Measurements from ENCODE around the gene KLF8. TPM values are rescaled to one million over a fixed set of nuclear protein-coding genes. Genes with fewer than 3 reads are reported as not detected.

Gene KLF8
- total RNA-seq, 2 donors from 2014 or later, result 2.3 to 2.8 TPM

DNA sequence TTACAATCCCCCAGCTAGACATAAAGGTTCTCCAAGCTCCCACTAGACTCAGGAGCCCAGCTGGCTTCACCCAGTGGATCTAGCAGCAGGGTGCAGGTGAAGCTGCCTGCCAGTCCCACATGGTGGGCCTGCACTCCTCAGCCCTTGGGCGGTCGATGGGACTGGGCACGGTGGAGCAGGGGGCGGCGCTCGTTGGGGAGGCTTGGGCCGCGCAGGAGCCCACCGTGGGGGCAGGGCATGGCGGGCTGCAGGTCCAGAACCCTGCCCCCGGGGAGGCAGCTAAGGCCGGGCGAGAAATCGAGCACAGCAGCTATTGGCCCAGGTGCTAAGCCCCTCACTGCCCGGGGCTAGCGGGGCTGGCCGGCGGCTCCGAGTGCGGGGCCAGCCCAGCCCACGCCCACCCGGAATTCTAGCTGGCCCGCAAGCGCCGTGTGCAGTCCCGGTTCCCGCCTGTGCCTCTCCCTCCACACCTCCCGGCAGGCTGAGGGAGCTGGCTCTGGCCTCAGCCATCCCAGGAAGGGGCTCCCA is 9.6 kb upstream of the KLF8 start:
- Histone ChIP-seq H3K27me3 (no peaks in the 10 kb centered on the region), H3K9me3 (no peaks in the 10 kb centered on the region), H3K4me3 (no peak overlapping the region), H3K9ac (ENCODE audit: low read depth in 2 of 2, low read length in 2 of 2) (no peak overlapping the region), H3K36me3 (no peaks in the 10 kb centered on the region), H3K4me1 (no peaks in the 10 kb centered on the region), H3K27ac (no peak overlapping the region)
- TF ChIP-seq CTCF (IDR thresholded peaks at IDR 0.05), result no peak
- no peak for DNase-seq
- intact Hi-C loops (cut with DNase I), result no loop called here

DNA sequence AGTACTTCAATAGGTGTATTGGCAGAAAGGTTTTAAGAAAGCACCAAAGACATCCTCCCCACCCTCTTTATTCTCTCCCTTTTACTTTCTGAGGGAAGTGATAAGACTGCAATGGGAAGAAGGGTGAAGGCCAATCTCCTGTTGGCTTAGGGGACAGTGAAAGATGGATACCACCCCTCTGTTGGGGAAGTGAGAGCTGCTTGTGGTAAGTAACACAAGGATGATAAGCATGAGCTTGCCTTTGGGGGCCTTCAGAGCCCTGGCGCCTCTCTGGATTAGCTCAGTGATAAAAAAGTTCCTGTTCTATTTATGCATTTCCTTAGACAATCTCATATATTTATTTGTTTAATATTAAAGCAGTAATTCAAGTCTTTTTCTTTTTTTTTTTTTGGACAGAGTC is 5.2 kb upstream of the KLF8 start:
- DNase-seq, result no peak
- intact Hi-C loops (cut with DNase I), result no loop called here
- H3K27me3 ChIP-seq, result no peaks in the 10 kb centered on the region
- no peak for TF ChIP-seq CTCF (IDR thresholded peaks at IDR 0.05)
- H3K4me3 ChIP-seq, result no peak overlapping the region
- H3K27ac ChIP-seq, result no peak overlapping the region
- no peaks in the 10 kb centered on the region for H3K4me1 ChIP-seq
- no peaks in the 10 kb centered on the region for H3K36me3 ChIP-seq
- H3K9ac ChIP-seq (ENCODE audit: low read depth in 2 of 2, low read length in 2 of 2), result no peak overlapping the region
- H3K9me3 ChIP-seq, result no peaks in the 10 kb centered on the region

- no peak for TF ChIP-seq CTCF (IDR thresholded peaks at IDR 0.05)
- intact Hi-C loops (cut with DNase I), result no loop called here
- no peak overlapping the region for H3K27ac ChIP-seq
- H3K4me1 ChIP-seq, result no peaks in the 10 kb centered on the region
- no peaks in the 10 kb centered on the region for H3K36me3 ChIP-seq
- peak; percentile 64 for DNase-seq
- H3K27me3 ChIP-seq, result no peaks in the 10 kb centered on the region
- H3K4me3 ChIP-seq, result no peak overlapping the region
- no peak overlapping the region for H3K9ac ChIP-seq (ENCODE audit: low read depth in 2 of 2, low read length in 2 of 2)
- no peaks in the 10 kb centered on the region for H3K9me3 ChIP-seq
Measured at GRCh38 chrX:56228914-56229313, 3.2 kb upstream of the KLF8 start.

GRCh38 chrX:56231537-56232090 is 542 bp upstream of the KLF8 start:
- Histone ChIP-seq H3K36me3 (no peaks in the 10 kb centered on the region), H3K4me1 (no peaks in the 10 kb centered on the region), H3K9me3 (no peaks in the 10 kb centered on the region), H3K27me3 (no peaks in the 10 kb centered on the region), H3K4me3 (no peak overlapping the region), H3K27ac (no peak overlapping the region), H3K9ac (ENCODE audit: low read depth in 2 of 2, low read length in 2 of 2) (no peak overlapping the region)
- DNase-seq, result peak; percentile 17
- TF ChIP-seq CTCF (IDR thresholded peaks at IDR 0.05), result no peak
- intact Hi-C loops (cut with DNase I), result no loop called here

GRCh38 chrX:56233100-56233499 is 944 bp downstream of the KLF8 start:
- Histone ChIP-seq H3K4me3 (peak overlapping the region; percentile 26), H3K9me3 (no peaks in the 10 kb centered on the region), H3K4me1 (no peaks in the 10 kb centered on the region), H3K9ac (ENCODE audit: low read depth in 2 of 2, low read length in 2 of 2) (peak overlapping the region; percentile 9 to 46), H3K36me3 (no peaks in the 10 kb centered on the region), H3K27ac (peak overlapping the region; percentile 2), H3K27me3 (no peaks in the 10 kb centered on the region)
- TF ChIP-seq CTCF (IDR thresholded peaks at IDR 0.05), result no peak
- intact Hi-C loops (cut with DNase I), result no loop called here
- peak; percentile 16 for DNase-seq
